ENCODE data around the gene LYPLA2.

GRCh38 chr1:23836037-23836436 lies 45.1 kb downstream of the LYPLA2 start:
- TF ChIP-seq CTCF (IDR thresholded peaks at IDR 0.05) (no peak), POLR2A (IDR thresholded peaks at IDR 0.05) (no peak)
